ENCODE data around the gene CROCC2. TPM values are rescaled to one million over a fixed set of nuclear protein-coding genes. Genes with fewer than 3 reads are reported as not detected.

Gene CROCC2
- total RNA-seq, 6 experiments from 2014 or later = not detected

DNA sequence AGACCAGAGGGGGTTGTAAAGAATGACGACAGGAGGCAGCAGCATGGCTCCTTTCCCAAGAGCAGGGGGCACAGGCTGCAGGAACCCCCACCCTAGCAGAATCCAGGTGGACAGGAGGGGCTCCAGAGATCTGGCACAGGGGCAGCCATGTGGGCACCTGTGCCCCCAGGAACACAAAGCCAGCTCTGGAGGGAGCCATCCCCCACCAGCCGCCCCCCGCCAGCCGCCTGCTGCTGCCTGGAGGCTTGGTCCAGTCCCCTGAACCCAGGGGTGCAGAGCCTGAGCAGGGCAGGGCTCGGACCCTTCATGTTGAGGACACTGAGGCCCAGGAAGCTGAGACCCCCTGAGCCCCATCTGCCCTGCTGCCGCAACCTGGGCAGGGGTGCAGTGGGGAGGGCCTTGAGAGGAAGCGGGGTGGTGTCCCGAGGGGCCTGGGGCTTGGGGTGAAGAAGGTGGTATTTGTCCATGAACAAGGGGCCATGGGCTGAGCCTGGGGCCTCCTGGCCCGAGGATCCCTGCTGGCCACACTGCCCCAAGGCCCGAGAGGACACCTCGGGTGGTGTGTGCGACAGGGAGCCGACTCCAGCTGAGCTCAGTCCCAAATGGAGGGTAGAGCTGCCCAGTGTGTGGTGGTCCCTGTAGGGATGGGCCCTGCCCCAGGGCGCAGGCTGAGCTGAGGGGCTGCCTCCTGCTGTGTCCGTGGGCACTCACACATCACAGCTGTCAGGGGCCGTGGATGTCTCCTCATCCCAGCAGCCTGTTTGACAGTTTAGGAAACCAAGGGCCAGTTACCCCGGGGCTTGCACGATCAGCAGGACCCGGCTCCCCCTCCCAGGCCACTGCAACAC lies 52.5 kb downstream of the CROCC2 start:
- no peaks in the 10 kb centered on the region for H3K9me3 Mint-ChIP-seq
- H3K4me1 Mint-ChIP-seq (ENCODE audit: low read depth) = no peaks in the 10 kb centered on the region
- no peak overlapping the region for H3K4me3 Mint-ChIP-seq
- TF ChIP-seq, protein P1, sequence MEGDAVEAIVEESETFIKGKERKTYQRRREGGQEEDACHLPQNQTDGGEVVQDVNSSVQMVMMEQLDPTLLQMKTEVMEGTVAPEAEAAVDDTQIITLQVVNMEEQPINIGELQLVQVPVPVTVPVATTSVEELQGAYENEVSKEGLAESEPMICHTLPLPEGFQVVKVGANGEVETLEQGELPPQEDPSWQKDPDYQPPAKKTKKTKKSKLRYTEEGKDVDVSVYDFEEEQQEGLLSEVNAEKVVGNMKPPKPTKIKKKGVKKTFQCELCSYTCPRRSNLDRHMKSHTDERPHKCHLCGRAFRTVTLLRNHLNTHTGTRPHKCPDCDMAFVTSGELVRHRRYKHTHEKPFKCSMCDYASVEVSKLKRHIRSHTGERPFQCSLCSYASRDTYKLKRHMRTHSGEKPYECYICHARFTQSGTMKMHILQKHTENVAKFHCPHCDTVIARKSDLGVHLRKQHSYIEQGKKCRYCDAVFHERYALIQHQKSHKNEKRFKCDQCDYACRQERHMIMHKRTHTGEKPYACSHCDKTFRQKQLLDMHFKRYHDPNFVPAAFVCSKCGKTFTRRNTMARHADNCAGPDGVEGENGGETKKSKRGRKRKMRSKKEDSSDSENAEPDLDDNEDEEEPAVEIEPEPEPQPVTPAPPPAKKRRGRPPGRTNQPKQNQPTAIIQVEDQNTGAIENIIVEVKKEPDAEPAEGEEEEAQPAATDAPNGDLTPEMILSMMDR (IDR thresholded peaks at IDR 0.05) = no peak
- H3K27me3 Mint-ChIP-seq (ENCODE audit: insufficient read depth) = peaks cover 31% of the 10 kb centered on the region
- DNase-seq = no peak
- no peaks in the 10 kb centered on the region for H3K36me3 Mint-ChIP-seq (ENCODE audit: low read depth)
- H3K27ac Mint-ChIP-seq = no peak overlapping the region

GRCh38 chr2:240959214-240959940 lies 53.2 kb downstream of the CROCC2 start:
- no peaks in the 10 kb centered on the region for H3K9me3 Mint-ChIP-seq
- H3K27ac Mint-ChIP-seq = no peak overlapping the region
- no peak overlapping the region for H3K4me3 Mint-ChIP-seq
- no peaks in the 10 kb centered on the region for H3K36me3 Mint-ChIP-seq (ENCODE audit: low read depth)
- TF ChIP-seq, protein P1 (IDR thresholded peaks at IDR 0.05) = no peak
- no peaks in the 10 kb centered on the region for H3K4me1 Mint-ChIP-seq (ENCODE audit: low read depth)
- DNase-seq = no peak
- H3K27me3 Mint-ChIP-seq (ENCODE audit: insufficient read depth) = peaks cover 27% of the 10 kb centered on the region

GRCh38 chr2:240959941-240960308 lies 53.8 kb downstream of the CROCC2 start:
- no peak overlapping the region for H3K27ac Mint-ChIP-seq
- DNase-seq = no peak
- H3K4me1 Mint-ChIP-seq (ENCODE audit: low read depth) = no peaks in the 10 kb centered on the region
- H3K36me3 Mint-ChIP-seq (ENCODE audit: low read depth) = no peaks in the 10 kb centered on the region
- H3K27me3 Mint-ChIP-seq (ENCODE audit: insufficient read depth) = peaks cover 22% of the 10 kb centered on the region
- TF ChIP-seq, protein P1 (IDR thresholded peaks at IDR 0.05) = no peak
- no peak overlapping the region for H3K4me3 Mint-ChIP-seq
- no peaks in the 10 kb centered on the region for H3K9me3 Mint-ChIP-seq

- DNase-seq = no peak
- Mint-ChIP-seq H3K4me3 (no peak overlapping the region), H3K9me3 (no peaks in the 10 kb centered on the region), H3K27ac (no peak overlapping the region), H3K36me3 (ENCODE audit: low read depth) (no peaks in the 10 kb centered on the region), H3K27me3 (ENCODE audit: insufficient read depth) (peaks cover 16% of the 10 kb centered on the region), H3K4me1 (ENCODE audit: low read depth) (no peaks in the 10 kb centered on the region)
- TF ChIP-seq, protein P1 (IDR thresholded peaks at IDR 0.05) = no peak
Observed at GRCh38 chr2:240960309-240960970, 54.3 kb downstream of the CROCC2 start.

DNA sequence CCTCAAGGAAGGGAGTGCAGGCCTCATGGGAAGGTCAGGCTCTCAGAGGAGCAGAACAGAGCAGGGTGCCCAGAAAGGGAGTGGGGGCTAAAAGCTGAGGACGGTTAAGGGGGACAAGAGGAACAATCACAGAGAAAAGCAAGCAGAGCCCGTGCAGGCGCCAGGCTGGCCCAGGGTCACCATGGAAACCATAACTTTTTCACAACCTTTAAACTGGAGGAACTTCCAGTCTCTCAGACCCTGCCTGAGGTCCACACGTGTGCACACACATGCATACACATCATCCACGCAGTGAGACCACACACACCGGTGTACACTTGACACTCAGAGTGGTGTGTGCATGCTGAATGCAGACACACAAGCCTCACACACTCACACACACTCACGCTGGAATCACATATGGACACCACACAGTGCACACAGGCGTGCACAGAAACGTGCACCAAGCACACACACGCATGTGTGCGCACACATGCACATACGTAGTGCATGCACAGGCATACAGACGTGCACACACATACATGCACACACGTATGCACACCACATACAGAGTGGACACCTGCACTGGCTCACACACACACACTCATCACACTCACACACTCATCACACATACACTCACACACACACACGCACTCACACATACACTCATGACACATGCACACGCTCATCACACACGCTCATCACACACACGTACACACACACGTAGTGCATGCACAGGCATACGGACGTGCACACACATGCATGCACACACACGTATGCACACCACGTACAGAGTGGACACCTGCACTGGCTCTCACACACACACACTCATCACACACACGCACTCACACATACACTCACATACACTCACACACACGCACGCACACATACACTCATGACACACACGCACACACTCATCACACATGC lies 55.1 kb downstream of the CROCC2 start:
- Mint-ChIP-seq H3K36me3 (ENCODE audit: low read depth) (no peaks in the 10 kb centered on the region), H3K4me1 (ENCODE audit: low read depth) (no peaks in the 10 kb centered on the region), H3K27ac (no peak overlapping the region), H3K9me3 (no peaks in the 10 kb centered on the region), H3K4me3 (no peak overlapping the region), H3K27me3 (ENCODE audit: insufficient read depth) (peaks cover 10% of the 10 kb centered on the region; the same call in 1 of the 2 replicates)
- DNase-seq = no peak
- TF ChIP-seq, protein P1 (IDR thresholded peaks at IDR 0.05) = no peak
